K562 (cell line): ENCODE data around the gene RGS17. TPM values are rescaled to one million over a fixed set of nuclear protein-coding genes. Genes with fewer than 3 reads are reported as not detected.

Experiments
- ARNT ChIP-seq, 2 experiments: fragments of 450-650 bp; IDR thresholded peaks; 2 replicates each; pipeline ENCODE4 v1.6.1; 2016; ENCODE audit warnings: mild to moderate bottlenecking in 1 of 2
- MECOM ChIP-seq: fragments of 250-450 bp; sonication (Bioruptor Pico); IDR thresholded peaks from 2 replicates; pipeline ENCODE4 v1.8.0; 2022; ENCODE audit warnings: inconsistent platforms
- TFAM ChIP-seq: fragments of 250-450 bp; sonication (Bioruptor Pico); conservative IDR thresholded peaks from 2 replicates; pipeline ENCODE4 v1.5.0; 2021; ENCODE audit warnings: mild to moderate bottlenecking, moderate library complexity
- ZNF3 ChIP-seq: fragments of 250-450 bp; sonication (Bioruptor Pico); IDR thresholded peaks from 2 replicates; pipeline ENCODE4 v1.5.0; 2021; ENCODE audit warnings: mild to moderate bottlenecking, moderate library complexity
- ZNF764 ChIP-seq: fragments of 250-450 bp; sonication (Bioruptor Pico); IDR thresholded peaks from 2 replicates; pipeline ENCODE4 v1.4.0; 2020; ENCODE audit warnings: low read depth, mild to moderate bottlenecking, moderate library complexity
- polyA plus RNA-seq, 8 experiments: library from polyadenylated mRNA; depleted of rRNA in 4 of 8; stranded (reverse) in 5 of 8; unstranded in 3 of 8; fragments of >200 nt; fragmentation: Nextera tagmentation in 2 of 8; fragmentation: Illumina TruSeq in 1 of 8; extraction: Ambion mirVana in 2 of 8; extraction: Trizol in 1 of 8; gene quantifications; 2 replicates each; pipeline versions ENCODE4 v1.2.1 to v1.2.3, GENCODE V29; 2011 to 2014; ENCODE audit warnings: inconsistent platforms in 1 of 8, missing spikeins in 1 of 8
- total RNA-seq, 7 experiments: library from RNA; depleted of rRNA in 6 of 7; stranded (reverse); fragments of >200 nt in 6 of 7; fragmentation: Illumina TruSeq in 2 of 7; extraction: Trizol in 2 of 7; gene quantifications; 2 replicates each; pipeline versions ENCODE4 v1.2.1 to v1.2.3, GENCODE V29; 2011 to 2021; ENCODE audit warnings: low replicate concordance in 1 of 7
- TF ChIP-seq, protein P1 (sequence below): sonication (generic); formaldehyde crosslinking; IDR thresholded peaks from 2 replicates; pipeline ENCODE4 v1.8.1; 2023; ENCODE audit warnings: mild to moderate bottlenecking, missing genetic modification reagents
- TF ChIP-seq, protein P2 (sequence below): fragments of 450-650 bp; IDR thresholded peaks from 2 replicates; pipeline ENCODE4 v1.6.1; 2016; ENCODE audit warnings: mild to moderate bottlenecking, moderate library complexity
- TF ChIP-seq, protein P3 (sequence below): IDR thresholded peaks from 2 replicates; pipeline ENCODE4 v1.6.1; 2014; ENCODE audit warnings: antibody characterized with exemption

The RGS17 gene
- total and polyA plus RNA-seq, 9 of the 15 experiments (the other 6 are each of a cell fraction or from before 2014, with no cell fraction given) = 0.01 to 0.14 (median 0.08) TPM; not detected in 6

DNA sequence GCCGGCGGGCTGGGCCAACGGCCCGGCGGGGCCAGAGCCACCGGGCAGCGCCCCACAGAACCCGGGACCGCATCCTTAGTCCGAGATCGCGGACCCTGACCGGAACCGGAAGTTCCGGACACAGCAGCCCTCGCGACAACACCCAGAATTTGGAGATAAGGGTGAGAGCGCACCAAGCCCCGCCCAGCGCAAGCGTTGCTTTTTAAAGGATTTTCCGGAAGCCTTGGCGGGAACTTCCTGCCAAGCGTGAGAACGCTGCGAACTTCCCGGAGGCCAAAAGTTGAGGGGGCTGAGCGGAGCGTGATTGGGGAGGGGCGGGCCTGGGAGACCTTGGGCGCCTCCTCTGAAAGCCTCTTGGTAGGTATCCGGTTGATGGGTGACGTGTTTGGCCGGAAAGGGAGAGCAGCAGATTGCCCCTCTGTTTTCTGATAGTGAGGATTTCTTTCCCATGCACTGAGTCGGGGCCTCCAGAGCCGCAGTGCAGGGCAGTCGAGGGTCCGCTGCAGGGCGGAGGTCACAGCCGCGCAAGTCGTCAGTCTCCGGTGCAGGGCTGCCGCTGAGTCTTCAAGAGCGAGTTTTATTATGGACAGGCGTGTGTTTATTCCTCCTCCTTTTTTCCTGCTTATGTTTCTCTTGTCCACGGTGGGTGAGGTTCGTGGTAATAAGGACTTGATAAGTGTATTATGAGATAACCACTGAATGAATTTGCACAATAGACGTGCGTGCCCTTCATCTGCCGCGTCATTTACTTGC, 128.3 kb downstream of the RGS17 start, which contains the start of gene MTRF1L (continued):
- TF ChIP-seq, protein P1, sequence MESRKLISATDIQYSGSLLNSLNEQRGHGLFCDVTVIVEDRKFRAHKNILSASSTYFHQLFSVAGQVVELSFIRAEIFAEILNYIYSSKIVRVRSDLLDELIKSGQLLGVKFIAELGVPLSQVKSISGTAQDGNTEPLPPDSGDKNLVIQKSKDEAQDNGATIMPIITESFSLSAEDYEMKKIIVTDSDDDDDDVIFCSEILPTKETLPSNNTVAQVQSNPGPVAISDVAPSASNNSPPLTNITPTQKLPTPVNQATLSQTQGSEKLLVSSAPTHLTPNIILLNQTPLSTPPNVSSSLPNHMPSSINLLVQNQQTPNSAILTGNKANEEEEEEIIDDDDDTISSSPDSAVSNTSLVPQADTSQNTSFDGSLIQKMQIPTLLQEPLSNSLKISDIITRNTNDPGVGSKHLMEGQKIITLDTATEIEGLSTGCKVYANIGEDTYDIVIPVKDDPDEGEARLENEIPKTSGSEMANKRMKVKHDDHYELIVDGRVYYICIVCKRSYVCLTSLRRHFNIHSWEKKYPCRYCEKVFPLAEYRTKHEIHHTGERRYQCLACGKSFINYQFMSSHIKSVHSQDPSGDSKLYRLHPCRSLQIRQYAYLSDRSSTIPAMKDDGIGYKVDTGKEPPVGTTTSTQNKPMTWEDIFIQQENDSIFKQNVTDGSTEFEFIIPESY = peak; percentile 8; the same call in 1 of the 2 replicates
- TF ChIP-seq ZNF3 (no peak), MECOM (CRISPR knock-in tag) (no peak), TFAM (CRISPR knock-in tag) (no peak), ZNF764 (CRISPR knock-in tag) (no peak), ARNT (IDR thresholded peaks at IDR 0.05) (no peak)
- TF ChIP-seq, protein P2, sequence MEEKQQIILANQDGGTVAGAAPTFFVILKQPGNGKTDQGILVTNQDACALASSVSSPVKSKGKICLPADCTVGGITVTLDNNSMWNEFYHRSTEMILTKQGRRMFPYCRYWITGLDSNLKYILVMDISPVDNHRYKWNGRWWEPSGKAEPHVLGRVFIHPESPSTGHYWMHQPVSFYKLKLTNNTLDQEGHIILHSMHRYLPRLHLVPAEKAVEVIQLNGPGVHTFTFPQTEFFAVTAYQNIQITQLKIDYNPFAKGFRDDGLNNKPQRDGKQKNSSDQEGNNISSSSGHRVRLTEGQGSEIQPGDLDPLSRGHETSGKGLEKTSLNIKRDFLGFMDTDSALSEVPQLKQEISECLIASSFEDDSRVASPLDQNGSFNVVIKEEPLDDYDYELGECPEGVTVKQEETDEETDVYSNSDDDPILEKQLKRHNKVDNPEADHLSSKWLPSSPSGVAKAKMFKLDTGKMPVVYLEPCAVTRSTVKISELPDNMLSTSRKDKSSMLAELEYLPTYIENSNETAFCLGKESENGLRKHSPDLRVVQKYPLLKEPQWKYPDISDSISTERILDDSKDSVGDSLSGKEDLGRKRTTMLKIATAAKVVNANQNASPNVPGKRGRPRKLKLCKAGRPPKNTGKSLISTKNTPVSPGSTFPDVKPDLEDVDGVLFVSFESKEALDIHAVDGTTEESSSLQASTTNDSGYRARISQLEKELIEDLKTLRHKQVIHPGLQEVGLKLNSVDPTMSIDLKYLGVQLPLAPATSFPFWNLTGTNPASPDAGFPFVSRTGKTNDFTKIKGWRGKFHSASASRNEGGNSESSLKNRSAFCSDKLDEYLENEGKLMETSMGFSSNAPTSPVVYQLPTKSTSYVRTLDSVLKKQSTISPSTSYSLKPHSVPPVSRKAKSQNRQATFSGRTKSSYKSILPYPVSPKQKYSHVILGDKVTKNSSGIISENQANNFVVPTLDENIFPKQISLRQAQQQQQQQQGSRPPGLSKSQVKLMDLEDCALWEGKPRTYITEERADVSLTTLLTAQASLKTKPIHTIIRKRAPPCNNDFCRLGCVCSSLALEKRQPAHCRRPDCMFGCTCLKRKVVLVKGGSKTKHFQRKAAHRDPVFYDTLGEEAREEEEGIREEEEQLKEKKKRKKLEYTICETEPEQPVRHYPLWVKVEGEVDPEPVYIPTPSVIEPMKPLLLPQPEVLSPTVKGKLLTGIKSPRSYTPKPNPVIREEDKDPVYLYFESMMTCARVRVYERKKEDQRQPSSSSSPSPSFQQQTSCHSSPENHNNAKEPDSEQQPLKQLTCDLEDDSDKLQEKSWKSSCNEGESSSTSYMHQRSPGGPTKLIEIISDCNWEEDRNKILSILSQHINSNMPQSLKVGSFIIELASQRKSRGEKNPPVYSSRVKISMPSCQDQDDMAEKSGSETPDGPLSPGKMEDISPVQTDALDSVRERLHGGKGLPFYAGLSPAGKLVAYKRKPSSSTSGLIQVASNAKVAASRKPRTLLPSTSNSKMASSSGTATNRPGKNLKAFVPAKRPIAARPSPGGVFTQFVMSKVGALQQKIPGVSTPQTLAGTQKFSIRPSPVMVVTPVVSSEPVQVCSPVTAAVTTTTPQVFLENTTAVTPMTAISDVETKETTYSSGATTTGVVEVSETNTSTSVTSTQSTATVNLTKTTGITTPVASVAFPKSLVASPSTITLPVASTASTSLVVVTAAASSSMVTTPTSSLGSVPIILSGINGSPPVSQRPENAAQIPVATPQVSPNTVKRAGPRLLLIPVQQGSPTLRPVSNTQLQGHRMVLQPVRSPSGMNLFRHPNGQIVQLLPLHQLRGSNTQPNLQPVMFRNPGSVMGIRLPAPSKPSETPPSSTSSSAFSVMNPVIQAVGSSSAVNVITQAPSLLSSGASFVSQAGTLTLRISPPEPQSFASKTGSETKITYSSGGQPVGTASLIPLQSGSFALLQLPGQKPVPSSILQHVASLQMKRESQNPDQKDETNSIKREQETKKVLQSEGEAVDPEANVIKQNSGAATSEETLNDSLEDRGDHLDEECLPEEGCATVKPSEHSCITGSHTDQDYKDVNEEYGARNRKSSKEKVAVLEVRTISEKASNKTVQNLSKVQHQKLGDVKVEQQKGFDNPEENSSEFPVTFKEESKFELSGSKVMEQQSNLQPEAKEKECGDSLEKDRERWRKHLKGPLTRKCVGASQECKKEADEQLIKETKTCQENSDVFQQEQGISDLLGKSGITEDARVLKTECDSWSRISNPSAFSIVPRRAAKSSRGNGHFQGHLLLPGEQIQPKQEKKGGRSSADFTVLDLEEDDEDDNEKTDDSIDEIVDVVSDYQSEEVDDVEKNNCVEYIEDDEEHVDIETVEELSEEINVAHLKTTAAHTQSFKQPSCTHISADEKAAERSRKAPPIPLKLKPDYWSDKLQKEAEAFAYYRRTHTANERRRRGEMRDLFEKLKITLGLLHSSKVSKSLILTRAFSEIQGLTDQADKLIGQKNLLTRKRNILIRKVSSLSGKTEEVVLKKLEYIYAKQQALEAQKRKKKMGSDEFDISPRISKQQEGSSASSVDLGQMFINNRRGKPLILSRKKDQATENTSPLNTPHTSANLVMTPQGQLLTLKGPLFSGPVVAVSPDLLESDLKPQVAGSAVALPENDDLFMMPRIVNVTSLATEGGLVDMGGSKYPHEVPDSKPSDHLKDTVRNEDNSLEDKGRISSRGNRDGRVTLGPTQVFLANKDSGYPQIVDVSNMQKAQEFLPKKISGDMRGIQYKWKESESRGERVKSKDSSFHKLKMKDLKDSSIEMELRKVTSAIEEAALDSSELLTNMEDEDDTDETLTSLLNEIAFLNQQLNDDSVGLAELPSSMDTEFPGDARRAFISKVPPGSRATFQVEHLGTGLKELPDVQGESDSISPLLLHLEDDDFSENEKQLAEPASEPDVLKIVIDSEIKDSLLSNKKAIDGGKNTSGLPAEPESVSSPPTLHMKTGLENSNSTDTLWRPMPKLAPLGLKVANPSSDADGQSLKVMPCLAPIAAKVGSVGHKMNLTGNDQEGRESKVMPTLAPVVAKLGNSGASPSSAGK = peak; percentile 52; the same call in 1 of the 2 replicates
- TF ChIP-seq, protein P3, sequence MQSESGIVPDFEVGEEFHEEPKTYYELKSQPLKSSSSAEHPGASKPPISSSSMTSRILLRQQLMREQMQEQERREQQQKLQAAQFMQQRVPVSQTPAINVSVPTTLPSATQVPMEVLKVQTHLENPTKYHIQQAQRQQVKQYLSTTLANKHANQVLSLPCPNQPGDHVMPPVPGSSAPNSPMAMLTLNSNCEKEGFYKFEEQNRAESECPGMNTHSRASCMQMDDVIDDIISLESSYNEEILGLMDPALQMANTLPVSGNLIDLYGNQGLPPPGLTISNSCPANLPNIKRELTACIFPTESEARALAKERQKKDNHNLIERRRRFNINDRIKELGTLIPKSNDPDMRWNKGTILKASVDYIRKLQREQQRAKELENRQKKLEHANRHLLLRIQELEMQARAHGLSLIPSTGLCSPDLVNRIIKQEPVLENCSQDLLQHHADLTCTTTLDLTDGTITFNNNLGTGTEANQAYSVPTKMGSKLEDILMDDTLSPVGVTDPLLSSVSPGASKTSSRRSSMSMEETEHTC = no peak
